ENCODE data around the gene WDR17.
"Not testable (repeated sequence)": the region's sequence is repeated elsewhere in the genome, so short reads cannot be mapped to it uniquely, and the experiment has no call there.

Gene WDR17

DNA sequence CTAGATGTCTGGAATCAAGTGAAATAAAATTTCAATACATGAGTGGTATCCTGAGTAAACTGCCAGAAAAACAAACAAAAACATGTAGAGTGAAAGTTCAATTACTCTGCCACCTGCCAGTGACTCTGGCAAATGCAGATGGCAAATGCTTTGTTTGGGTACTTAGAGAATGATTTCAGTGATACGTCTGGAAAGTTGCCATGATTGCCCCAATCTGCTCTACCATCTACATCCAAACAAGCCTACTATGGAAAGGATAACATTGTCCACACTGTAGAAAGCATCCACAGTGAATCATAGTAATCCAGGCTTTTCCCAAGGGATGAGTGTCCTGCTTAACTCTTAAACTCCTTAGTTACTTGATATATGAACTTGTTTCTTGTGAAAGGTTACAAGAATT, 126.3 kb downstream of the WDR17 start:
- DNase-seq (ENCODE audit: low read depth): no peak

DNA sequence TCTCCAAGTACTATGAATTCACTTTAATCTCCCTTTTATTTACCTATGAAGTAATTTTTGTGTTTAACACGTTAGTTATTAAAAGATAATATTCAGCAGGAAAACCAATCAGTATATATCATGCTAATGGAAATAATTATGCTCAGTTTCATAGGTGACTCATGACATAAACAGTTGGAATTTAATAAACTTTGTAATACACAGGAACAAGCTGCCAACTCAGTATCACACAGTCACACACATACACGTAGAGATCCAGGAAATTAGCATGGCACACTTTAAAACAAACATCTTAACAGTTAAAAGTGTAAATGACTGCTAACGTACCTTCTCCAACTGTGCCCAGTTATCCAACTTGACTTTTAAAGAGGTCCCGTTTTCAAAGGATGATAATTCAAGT, 127.5 kb downstream of the WDR17 start:
- no peak for DNase-seq (ENCODE audit: low read depth)

DNA sequence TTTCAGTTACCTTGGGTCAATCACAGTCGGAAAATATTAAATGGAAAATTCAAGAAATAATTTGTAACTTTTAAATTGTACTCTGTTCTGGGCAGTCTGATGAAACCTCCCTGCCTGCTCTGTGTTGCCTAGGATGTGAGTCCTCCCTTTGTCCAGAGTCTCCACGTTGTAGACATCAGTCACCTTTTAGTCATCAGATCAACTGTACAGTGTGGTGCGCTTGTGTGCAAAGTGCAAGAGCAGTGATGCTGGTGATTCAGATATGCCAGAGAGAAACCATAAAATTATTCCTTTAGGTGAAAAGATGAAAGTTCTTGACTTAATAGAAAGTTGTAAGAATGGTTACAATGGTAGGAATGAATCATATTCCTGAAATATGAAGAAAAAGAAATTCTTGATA, 128.3 kb downstream of the WDR17 start:
- DNase-seq (ENCODE audit: low read depth): peak; percentile 28

DNA sequence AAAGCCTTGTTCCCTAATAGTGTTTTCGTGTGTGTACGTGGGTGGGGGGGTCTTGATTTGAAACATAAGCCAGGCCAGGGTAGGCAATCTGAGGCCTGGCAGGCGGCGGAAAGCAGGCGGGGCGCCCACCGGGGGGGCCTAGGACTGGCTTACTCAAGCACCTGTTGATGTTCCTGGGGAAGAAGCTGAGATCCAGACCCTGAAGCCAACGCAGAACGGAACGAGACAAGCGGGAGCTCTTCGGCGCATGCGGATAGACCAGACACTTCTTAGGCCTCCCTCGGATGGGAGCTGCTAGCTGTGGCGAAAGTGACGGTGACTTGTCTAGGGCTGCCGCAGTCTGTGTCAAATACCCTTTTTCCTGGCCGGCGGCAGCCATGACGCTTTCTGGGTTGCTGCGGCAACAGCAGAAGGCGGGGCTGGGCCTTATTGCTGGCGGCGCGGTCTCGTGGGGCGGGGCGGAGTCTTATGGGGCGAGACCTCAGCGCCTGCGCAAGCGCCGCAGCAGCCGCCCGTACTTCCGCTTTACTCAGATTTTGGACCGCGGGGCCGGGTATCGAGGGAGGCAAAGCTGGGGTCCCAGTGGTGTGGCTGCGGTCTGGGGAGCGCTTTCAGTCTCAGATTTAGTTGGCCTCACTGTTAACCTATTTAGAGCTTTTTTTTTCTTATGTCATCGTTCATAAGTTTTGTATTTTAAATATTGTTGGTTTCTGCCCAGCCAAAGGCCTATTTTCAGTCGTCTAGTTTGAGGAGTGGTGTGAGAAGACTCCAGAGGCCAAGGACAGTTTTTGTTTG, 129.7 kb downstream of the WDR17 start, which contains the start of gene SPATA4:
Gene SPATA4, minus strand, starts transcription at position 402 of the 795 bp plus-strand sequence. Its CDS starts 23 bp downstream, at position 379.
- DNase-seq (ENCODE audit: low read depth): peak; percentile 94

DNA sequence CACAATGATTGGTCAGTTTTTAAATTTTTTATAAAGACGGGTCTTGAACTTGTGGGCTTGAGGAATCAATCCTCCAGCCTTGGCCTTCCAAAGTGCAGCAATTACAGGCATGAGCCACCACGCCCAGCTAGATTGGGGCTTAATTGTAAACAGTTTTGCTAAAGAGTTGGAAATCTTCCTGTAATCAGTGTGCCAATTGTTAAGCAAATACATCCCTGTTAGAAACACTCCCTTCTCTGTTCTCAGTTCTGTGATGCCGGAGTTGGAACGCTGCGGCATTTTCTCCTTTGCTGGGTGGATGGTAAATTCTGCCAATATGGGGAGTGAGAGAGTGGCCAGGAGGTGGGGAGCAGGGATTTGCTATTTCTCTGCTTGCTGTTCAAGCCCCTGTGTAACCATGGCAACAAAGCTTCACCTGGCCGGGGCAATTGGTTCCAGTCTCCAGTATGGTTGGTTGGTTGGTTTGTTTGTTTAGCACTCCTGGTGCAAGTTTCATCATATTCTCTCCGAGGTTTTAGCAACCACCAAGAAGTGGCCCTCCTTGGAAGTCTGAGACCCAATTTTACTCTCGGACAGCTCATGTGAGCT, 132.8 kb downstream of the WDR17 start:
- no peak for DNase-seq (ENCODE audit: low read depth)

DNA sequence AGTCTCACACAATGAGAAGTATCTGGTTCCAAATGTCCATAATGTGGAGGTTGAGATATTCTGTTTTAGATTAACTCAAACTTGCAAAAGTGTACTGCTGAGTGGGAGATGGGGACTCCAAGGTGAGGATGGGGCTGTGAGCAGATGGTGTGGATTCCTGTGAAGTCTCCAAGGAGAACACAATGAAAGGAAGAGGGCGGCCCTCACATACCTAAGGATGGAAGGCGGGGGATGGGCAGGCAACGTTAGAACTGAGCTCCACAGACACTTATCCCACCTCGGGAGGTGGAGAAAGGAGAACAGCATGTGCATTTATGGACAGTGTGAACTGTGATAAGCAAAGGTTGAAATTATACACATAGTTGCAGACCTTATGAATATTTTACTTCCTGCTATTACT, 139.7 kb downstream of the WDR17 start:
- no peak for DNase-seq (ENCODE audit: low read depth)

DNA sequence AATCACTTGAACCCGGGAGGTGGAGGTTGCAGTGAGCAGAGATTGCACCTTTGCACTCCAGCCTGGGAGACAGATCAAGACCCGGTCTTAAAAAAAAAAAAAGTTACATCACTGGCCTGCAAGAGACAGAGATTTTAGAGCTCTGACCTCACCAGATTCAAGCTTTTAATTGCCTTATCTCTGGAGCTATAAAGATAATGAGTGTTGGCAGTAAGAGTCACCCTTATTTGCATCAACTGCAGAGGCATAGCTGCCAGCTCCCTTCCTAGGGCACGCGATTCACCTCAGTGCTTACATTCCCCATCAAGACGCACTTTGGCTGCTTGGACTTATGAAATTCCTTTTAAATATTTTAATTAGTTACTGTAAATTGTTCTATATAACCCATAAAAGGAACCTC, 142.2 kb downstream of the WDR17 start:
- DNase-seq (ENCODE audit: low read depth): no peak

DNA sequence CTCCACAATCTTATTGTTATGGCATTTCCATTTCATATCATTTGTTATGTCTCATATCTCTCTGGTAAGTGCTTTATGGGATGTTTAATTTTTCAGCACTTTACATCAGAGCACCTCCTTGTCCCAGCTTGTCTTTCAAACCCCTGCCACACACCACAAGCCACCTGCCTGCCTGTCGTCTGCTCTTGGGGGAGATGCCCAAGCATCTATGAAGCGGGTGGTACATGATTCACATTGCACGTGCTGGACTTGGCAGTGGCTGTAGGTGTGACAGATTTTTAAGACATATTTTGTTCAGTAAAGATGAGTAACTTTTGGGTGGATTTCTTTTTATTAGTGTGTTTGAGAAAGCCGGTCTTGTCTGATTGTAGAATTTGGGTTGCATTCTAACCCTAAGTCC, 143.9 kb downstream of the WDR17 start:
- no peak for DNase-seq (ENCODE audit: low read depth)

DNA sequence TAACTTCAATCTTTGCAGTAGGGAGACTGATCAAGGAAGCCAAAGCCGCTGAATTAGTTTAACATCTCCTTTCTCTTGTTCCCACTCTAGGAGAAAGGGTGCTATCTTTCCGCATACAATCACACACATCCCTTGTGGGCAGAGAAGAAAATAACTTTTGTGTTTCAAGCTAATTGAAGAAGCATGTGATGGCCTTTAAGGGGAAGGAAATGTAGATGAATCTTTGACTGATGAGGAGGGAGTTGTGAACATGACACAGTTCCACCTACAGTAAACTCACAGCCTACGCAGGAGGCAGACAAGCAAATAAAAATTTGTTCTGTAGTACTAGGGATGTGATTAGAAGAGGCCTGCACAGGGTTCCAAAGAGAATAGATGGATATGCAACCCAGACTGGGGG, 144.5 kb downstream of the WDR17 start:
- DNase-seq (ENCODE audit: low read depth): no peak

DNA sequence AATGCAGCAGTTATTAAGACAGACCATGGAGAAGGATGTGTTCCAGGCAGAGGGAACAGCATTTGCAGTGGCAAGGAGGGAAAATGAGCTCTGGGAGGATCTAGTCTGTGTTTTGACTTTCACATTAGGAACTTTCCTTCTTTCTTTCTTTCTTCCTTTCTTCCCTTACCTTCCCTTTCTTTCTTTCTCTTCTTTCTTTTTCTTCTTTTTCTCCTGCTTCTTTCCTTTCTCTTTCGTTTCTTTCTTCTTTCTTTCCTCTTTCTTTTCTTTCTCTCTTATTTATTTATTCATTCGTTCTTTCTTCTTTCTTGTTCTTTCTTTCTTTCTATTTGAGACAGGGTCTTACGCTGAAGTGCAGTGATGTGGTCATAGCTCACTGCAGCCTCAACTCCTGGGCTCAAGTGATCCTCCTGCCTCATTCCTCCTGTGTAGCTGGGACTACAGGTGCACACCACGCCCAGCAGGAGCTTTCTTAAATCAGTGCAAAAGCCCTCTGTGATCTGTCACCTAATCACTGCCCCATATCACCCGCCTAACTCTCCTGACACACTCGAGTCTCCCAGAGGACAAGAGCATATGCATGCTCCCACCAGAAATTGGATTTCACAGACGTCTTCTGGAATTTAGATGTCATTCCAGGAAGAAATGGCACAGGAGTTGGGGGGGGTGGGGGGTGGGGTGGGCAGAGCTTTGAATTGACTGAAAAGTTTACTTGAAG, 145.1 kb downstream of the WDR17 start:
- no peak for DNase-seq (ENCODE audit: low read depth)

DNA sequence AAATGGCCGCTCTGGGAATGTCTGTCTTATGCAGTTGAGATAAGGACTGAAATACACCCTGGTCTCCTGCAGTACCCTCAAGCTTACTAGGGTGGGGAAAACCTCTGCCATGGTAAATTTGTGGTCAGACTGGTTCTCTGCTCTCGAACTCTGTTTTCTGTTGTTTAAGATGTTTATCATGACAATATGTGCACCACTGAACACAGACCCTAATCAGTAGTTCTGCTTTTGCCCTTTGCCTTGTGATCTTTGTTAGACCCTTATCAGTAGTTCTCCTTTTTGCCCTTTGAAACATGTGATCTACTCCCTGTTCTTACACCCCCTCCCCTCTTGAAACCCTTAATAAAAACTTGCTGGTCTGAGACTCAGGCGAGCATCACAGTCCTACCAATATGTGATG, 146.7 kb downstream of the WDR17 start:
- DNase-seq (ENCODE audit: low read depth): not testable (repeated sequence)

DNA sequence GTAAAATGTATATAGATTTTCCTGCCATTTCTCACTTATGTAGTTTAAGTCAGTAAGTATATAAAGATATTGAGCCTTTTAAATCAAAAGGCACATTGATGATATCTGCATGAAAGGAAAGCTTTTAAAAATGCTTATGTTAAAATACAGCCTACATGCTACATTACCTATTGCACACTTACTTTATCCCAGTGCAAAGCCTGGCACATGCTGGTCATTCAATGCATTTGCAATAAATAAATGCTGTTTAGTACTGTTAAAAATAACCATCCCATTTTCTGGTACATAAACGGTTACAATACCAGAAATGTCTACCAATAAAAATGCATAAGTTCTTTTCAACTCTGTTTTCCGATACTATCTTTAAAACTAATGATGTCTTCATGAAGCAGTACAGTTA, 151.9 kb downstream of the WDR17 start:
- no peak for DNase-seq (ENCODE audit: low read depth)

DNA sequence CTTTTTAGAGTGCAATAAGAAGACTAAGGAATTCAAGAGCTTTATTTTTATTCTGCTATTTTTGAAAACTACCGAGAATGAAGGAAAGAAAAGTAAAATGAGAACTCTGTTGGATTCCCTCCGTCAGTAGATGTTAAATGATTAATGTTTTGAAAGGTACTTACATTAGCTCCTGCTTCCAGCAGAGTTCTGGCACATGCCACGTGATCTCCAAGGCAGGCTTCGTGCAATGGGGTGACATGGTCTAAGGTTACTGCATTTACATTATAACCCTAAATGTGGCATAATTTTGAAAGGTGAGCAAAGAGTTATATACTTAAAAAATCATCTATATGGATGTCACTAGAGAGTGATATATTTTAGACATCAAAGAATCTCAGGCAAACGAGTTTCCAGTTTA, 156.5 kb downstream of the WDR17 start:
- DNase-seq (ENCODE audit: low read depth): no peak

DNA sequence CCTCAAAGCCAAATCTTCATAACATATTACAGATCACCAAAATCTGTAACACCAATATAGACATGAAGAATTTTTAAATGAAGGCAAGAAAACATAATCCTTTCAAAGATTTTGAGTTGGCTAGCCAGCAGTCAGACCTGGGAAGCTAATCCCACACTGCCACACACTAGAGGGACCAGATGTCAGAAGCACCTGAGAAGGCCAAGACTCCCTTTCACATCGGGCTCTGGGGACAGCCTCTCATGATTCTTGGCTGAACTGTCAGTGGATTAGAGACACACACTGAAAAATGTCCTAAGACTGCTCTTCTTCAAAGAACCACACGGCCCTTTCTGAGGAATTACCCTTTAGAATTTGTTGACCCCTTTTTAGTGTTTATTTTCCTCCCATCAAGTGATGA, 157.9 kb downstream of the WDR17 start:
- DNase-seq (ENCODE audit: low read depth): no peak

DNA sequence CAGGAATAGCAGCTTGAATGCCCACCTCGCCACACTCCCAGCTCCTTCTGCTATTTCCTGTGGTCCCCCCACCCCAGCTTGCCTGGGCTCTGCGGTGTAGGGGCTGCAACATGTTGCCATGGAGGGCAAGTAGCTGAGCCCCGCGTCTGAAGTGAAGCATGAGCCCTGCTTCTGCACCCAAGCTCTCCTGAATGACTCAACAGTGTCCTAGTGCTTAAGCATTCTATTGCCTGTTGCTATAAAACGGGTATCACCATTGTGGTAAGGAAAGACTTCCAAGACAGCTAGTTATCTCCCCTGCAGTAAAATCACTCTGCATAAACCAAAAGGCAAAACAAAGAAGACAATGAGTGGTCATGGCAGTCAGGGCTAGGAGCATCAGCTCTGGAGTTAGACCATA, 161.1 kb downstream of the WDR17 start:
- DNase-seq (ENCODE audit: low read depth): no peak

DNA sequence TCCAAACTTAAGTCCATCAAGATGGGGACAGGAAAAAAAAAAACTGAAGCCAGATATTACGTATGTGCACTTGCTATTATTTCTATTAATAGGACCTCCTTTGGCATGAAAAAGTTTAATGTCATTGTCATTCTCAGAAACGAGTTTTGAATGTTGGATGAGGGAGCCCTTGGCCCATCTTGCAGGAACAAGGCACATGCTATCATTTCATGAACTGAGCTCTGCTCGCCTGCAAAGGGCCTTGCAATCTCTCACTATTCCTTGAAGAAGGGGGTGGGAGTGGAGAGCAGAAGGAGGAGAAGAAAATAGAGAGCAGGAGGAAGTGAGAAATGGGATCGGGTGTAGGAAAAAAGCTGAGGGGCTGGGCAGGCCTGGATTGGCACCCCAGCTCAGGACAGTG, 164.0 kb downstream of the WDR17 start:
- DNase-seq (ENCODE audit: low read depth): no peak

Measured in activated T-cell treated with anti-CD3 and anti-CD28 coated beads for 48 hours (primary cell).